MCF 10A (cell line): ENCODE results near the gene ITGA1. TPM values are rescaled to one million over a fixed set of nuclear protein-coding genes. Genes with fewer than 3 reads are reported as not detected.

Experiments used
- BruUV-seq: library from RNA; stranded (reverse); fragments of 400-500 nt; replicated peaks from 2 replicates; lab custom pipeline; 2021; lab: Mats Ljungman, UMichigan
- CTCF ChIA-PET: fragments of 300-600 bp; sonication (Branson Sonifier 250); formaldehyde crosslinking; extraction: SDS; loops from one replicate; lab custom pipeline; 2021; ENCODE audit warnings: antibody characterized with exemption, inconsistent platforms; lab: Yijun Ruan, JAX
- POLR2A ChIA-PET: fragments of 300-600, 350-650 bp; sonication (Branson Sonifier 250); formaldehyde crosslinking; extraction: SDS; loops from one replicate; lab custom pipeline; 2020; ENCODE audit warnings: antibody characterized with exemption, inconsistent platforms; lab: Yijun Ruan, JAX
- DNase-seq: peaks from one replicate; pipeline ENCODE4 v3.0.0-alpha.2; 2018; ENCODE audit not compliant: unreplicated experiment
- H3K27ac Mint-ChIP-seq: one replicate; pipeline ENCODE4 v1.8.0; 2022; ENCODE audit warnings: mild to moderate bottlenecking, low read depth, mixed read lengths; ENCODE audit not compliant: unreplicated experiment
- H3K27me3 Mint-ChIP-seq: one replicate; pipeline ENCODE4 v1.8.0; 2022; ENCODE audit warnings: mixed read lengths; ENCODE audit not compliant: insufficient read depth, unreplicated experiment
- H3K36me3 Mint-ChIP-seq: one replicate; pipeline ENCODE4 v1.8.0; 2022; ENCODE audit warnings: mild to moderate bottlenecking, moderate library complexity, mixed read lengths; ENCODE audit not compliant: insufficient read depth, unreplicated experiment
- H3K4me1 Mint-ChIP-seq: one replicate; pipeline ENCODE4 v1.8.0; 2022; ENCODE audit warnings: mixed read lengths; ENCODE audit not compliant: insufficient read depth, unreplicated experiment
- H3K4me3 Mint-ChIP-seq: one replicate; pipeline ENCODE4 v1.8.0; 2022; ENCODE audit warnings: mild to moderate bottlenecking, moderate library complexity, mixed read lengths; ENCODE audit not compliant: unreplicated experiment
- H3K9me3 Mint-ChIP-seq: one replicate; pipeline ENCODE4 v1.8.0; 2022; ENCODE audit warnings: mixed read lengths; ENCODE audit not compliant: unreplicated experiment
- intact Hi-C: fragments of 100-400 bp; cut with micrococcal nuclease; formaldehyde crosslinking; loops from 2 replicates; pipeline ENCODE4 v1.14.1; 2022
- total RNA-seq: library from RNA; stranded (reverse); gene quantifications from 2 replicates; pipeline ENCODE4 v1.2.3, GENCODE V29; 2022
- TF ChIP-seq, protein P1 (sequence below): fragments of 200-600 bp; IDR thresholded peaks from one replicate; pipeline ENCODE4 v1.8.0; 2022; ENCODE audit warnings: antibody characterized with exemption, mild to moderate bottlenecking; ENCODE audit not compliant: unreplicated experiment

The ITGA1 gene
- total RNA-seq, 1 experiment from 2014 or later = 7.7 TPM

DNA sequence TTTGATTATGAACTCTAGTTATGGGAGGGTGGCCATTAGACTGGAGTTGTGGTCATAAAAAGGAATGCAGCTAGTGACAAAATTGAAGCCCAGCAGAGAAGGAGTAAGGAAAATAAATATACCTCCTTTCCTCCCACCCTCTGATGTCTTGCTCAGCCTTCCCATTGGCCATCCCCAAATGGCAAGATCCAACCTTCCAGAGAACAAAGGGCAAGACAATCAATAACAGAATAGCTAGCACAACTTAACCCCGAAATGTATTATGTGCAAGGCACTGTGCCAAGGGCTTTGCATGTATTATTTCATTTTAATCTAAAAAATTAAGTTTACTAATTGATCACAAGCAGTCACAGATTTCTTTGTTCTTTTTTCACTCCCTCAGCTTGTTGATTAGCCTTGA is 3.6 kb downstream of the ITGA1 start:
- Mint-ChIP-seq H3K27me3 (no peaks in the 10 kb centered on the region), H3K4me3 (no peak overlapping the region), H3K36me3 (no peaks in the 10 kb centered on the region), H3K4me1 (peaks cover 21% of the 10 kb centered on the region), H3K27ac (no peak overlapping the region), H3K9me3 (no peaks in the 10 kb centered on the region)
- ChIA-PET POLR2A (interaction anchor here (1.3 to 3.2 kb wide), 2 partner anchors 8 to 13 kb away, joined by 3 to 34 read pairs; no protein-coding TSS in a partner anchor), CTCF (interaction anchor here (0.6 kb wide), 2 partner anchors 62 to 1395 kb away, joined by 3 read pairs; no protein-coding TSS in a partner anchor)
- intact Hi-C loops = no loop called here
- TF ChIP-seq, protein P1, sequence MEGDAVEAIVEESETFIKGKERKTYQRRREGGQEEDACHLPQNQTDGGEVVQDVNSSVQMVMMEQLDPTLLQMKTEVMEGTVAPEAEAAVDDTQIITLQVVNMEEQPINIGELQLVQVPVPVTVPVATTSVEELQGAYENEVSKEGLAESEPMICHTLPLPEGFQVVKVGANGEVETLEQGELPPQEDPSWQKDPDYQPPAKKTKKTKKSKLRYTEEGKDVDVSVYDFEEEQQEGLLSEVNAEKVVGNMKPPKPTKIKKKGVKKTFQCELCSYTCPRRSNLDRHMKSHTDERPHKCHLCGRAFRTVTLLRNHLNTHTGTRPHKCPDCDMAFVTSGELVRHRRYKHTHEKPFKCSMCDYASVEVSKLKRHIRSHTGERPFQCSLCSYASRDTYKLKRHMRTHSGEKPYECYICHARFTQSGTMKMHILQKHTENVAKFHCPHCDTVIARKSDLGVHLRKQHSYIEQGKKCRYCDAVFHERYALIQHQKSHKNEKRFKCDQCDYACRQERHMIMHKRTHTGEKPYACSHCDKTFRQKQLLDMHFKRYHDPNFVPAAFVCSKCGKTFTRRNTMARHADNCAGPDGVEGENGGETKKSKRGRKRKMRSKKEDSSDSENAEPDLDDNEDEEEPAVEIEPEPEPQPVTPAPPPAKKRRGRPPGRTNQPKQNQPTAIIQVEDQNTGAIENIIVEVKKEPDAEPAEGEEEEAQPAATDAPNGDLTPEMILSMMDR = no peak
- BruUV-seq = no TSS peak
- DNase-seq = no peak

DNA sequence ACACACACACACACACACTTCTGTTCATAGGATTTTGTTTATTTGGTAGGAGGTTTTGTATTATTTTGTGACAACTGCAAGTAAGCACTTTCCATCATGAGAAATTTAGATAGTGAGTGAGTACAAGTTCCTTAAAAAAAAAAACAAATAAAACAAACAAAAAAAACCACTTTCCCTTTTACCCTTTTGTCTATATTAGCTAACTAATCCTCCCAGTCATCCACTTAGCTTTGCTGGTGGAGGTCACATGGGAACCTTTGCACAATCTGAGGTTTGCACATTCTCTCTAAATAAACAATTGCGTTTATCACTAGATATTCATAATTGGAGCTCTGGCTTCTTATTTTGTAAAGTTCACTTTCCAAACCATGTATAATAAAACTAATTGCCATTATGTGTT is 6.8 kb downstream of the ITGA1 start:
- H3K27ac Mint-ChIP-seq = no peak overlapping the region
- TF ChIP-seq, protein P1 = no peak
- no peaks in the 10 kb centered on the region for H3K9me3 Mint-ChIP-seq
- POLR2A ChIA-PET = no interaction called here
- no peaks in the 10 kb centered on the region for H3K27me3 Mint-ChIP-seq
- no peaks in the 10 kb centered on the region for H3K36me3 Mint-ChIP-seq
- BruUV-seq = no TSS peak
- intact Hi-C loops = no loop called here
- CTCF ChIA-PET = no interaction called here
- DNase-seq = peak; percentile 50
- peaks cover 15% of the 10 kb centered on the region for H3K4me1 Mint-ChIP-seq
- H3K4me3 Mint-ChIP-seq = no peak overlapping the region

DNA sequence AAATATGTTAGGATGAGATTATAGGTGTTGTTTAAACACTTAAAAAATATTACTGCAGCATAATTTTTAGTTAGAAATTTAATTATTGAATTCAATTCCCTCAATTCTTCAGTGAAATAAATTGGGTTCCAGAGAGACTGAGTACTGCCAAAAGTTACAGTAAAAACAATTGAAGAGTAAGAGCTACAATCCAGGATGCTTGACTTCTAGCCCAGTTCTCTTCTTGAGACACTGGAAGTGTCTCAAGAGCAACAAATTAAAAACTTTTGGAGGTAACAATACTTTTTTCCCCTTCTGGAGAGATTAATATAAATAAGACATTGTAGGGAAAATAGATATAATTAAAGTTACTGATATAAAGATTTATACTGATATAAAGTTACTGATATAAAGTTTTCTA is 8.3 kb downstream of the ITGA1 start:
- CTCF ChIA-PET = interaction anchor here (0.8 to 2.2 kb wide), 3 partner anchors 9 to 147 kb away, joined by 3 to 14 read pairs (median 3); partner anchors contain the start of genes ITGA1 and PELO
- no TSS peak for BruUV-seq
- no peak for DNase-seq
- TF ChIP-seq, protein P1 = no peak
- no peaks in the 10 kb centered on the region for H3K9me3 Mint-ChIP-seq
- H3K27me3 Mint-ChIP-seq = no peaks in the 10 kb centered on the region
- intact Hi-C loops = loop anchor here (5.0 kb wide), 1 partner anchor 1409 kb away; no protein-coding TSS in a partner anchor
- POLR2A ChIA-PET = interaction anchor here (1.0 kb wide), 1 partner anchor 126 kb away, joined by 4 read pairs; no protein-coding TSS in a partner anchor
- H3K4me3 Mint-ChIP-seq = no peak overlapping the region
- no peak overlapping the region for H3K27ac Mint-ChIP-seq
- no peaks in the 10 kb centered on the region for H3K36me3 Mint-ChIP-seq
- peaks cover 16% of the 10 kb centered on the region for H3K4me1 Mint-ChIP-seq

DNA sequence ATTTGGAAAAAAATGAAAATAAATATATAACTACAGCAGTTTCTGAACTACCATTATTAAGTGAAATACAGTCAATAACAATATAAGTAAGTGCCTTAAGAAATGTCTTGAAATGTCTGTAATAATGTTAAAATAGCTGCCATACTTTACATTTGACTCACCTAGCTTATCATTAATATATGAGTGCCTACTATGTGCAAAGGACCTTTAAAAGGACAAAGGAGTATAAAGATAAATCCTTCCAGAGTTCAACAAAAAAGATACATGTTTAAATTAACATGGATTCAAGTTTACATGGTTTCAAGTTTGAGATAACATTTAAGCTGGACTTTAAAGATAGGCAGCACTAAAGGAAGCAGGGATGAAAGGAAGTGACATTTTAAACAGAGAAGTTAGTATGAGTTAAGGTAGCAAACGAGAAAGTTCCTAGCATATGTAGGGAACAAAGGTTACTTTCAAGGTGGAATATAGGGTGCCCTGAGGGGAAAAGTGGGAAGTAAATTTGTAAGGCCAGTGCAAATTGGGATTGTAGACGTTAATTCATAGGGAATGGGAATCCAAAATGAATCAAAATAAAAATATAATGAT is 8.9 kb downstream of the ITGA1 start:
- H3K4me3 Mint-ChIP-seq = no peak overlapping the region
- ChIA-PET CTCF (interaction anchor here (1.4 to 2.2 kb wide), 3 partner anchors 9 to 147 kb away, joined by 3 to 14 read pairs (median 5); partner anchors contain the start of genes ITGA1 and PELO), POLR2A (interaction anchor here (1.0 kb wide), 1 partner anchor 126 kb away, joined by 4 read pairs; no protein-coding TSS in a partner anchor)
- peaks cover 4% of the 10 kb centered on the region for H3K36me3 Mint-ChIP-seq
- no peak for DNase-seq
- H3K4me1 Mint-ChIP-seq = peaks cover 22% of the 10 kb centered on the region
- TF ChIP-seq, protein P1 = no peak
- H3K27ac Mint-ChIP-seq = peak overlapping the region; percentile 28
- H3K9me3 Mint-ChIP-seq = no peaks in the 10 kb centered on the region
- BruUV-seq = no TSS peak
- H3K27me3 Mint-ChIP-seq = no peaks in the 10 kb centered on the region
- intact Hi-C loops = loop anchor here (5.0 kb wide), 1 partner anchor 1409 kb away; no protein-coding TSS in a partner anchor
